Gastrocnemius medialis (tissue), 4 donors: ENCODE measurements around the gene MSTN.

Source experiments
- CTCF ChIP-seq, 5 experiments: fragments of 450-650 bp in 3 of 5; fragments of 200-600 bp in 2 of 5; sonication (generic) in 2 of 5; IDR thresholded peaks in 4 of 5; conservative IDR thresholded peaks in 1 of 5; 1 replicate in 4 of 5; 2 replicates in 1 of 5; pipeline ENCODE4 v1.5.1; 2016 to 2019; ENCODE audit warnings: antibody characterized with exemption in 5 of 5, mild to moderate bottlenecking in 3 of 5, moderate library complexity in 3 of 5
- POLR2A ChIP-seq, 2 donors: fragments of 450-650 bp; IDR thresholded peaks; one replicate each; pipeline ENCODE4 v1.6.1; 2017; ENCODE audit warnings: antibody characterized with exemption in 2 of 2, mild to moderate bottlenecking in 2 of 2, moderate library complexity in 2 of 2

- TF ChIP-seq POLR2A (IDR thresholded peaks at IDR 0.05) (no peak), CTCF (IDR thresholded peaks at IDR 0.05 in 4 of 5, conservative IDR thresholded peaks at IDR 0.05 in 1 of 5) (no peak)
Observed at GRCh38 chr2:190103144-190103543, 40.6 kb upstream of the MSTN start.
